ENCODE results near the gene AATF.

Gene AATF

GRCh38 chr17:36948717-36949460 is at the start of gene AATF:
Gene AATF (plus strand): TSS chr17:36948954. CDS start chr17:36949126, 172 bp downstream.
- DNase-seq, result peak; percentile 89 to 98

- no peak for DNase-seq
Measured at GRCh38 chr17:36899250-36900159, 49.2 kb upstream of the AATF start.

GRCh38 chr17:36900160-36900512 is 48.6 kb upstream of the AATF start:
- no peak for DNase-seq

GRCh38 chr17:36901506-36901905 is 47.2 kb upstream of the AATF start:
- no peak for DNase-seq

- DNase-seq, result no peak
Measured at GRCh38 chr17:36907407-36907806, 41.3 kb upstream of the AATF start.

- DNase-seq, result no peak
Measured at GRCh38 chr17:36910513-36910912, 38.2 kb upstream of the AATF start.

GRCh38 chr17:36911001-36911400 is 37.8 kb upstream of the AATF start:
- DNase-seq, result no peak

- no peak for DNase-seq
Measured at GRCh38 chr17:36913132-36913531, 35.6 kb upstream of the AATF start.

GRCh38 chr17:36918211-36918691 is 30.5 kb upstream of the AATF start:
- DNase-seq, result no peak

- DNase-seq, result no peak
Measured at GRCh38 chr17:36919407-36919968, 29.3 kb upstream of the AATF start.

- no peak for DNase-seq
Measured at GRCh38 chr17:36920032-36921005, 28.4 kb upstream of the AATF start.

- DNase-seq, result no peak
Measured at GRCh38 chr17:36921095-36921851, 27.5 kb upstream of the AATF start.

- no peak for DNase-seq
Measured at GRCh38 chr17:36922175-36922574, 26.6 kb upstream of the AATF start.

GRCh38 chr17:36923814-36924221 is 24.9 kb upstream of the AATF start:
- DNase-seq, result peak in 1 of 2 experiments; percentile 32

- no peak for DNase-seq
Measured at GRCh38 chr17:36926226-36926625, 22.5 kb upstream of the AATF start.

GRCh38 chr17:36926701-36927100 is 22.1 kb upstream of the AATF start:
- no peak for DNase-seq

GRCh38 chr17:36928471-36929345 is 20.0 kb upstream of the AATF start:
- DNase-seq, result no peak

GRCh38 chr17:36929851-36930582 is 18.7 kb upstream of the AATF start:
- no peak for DNase-seq

- no peak for DNase-seq
Measured at GRCh38 chr17:36930583-36930900, 18.2 kb upstream of the AATF start.

GRCh38 chr17:36931096-36931696 is 17.6 kb upstream of the AATF start:
- no peak for DNase-seq
